Hepatocyte (in vitro differentiated cells): Measurements from ENCODE around the gene EQTN.

Experiments used
- EZH2 ChIP-seq: fragments of 200-600 bp; sonication (generic); IDR thresholded peaks from 2 replicates; pipeline ENCODE4 v1.6.1; 2016; ENCODE audit warnings: antibody characterized with exemption, mild to moderate bottlenecking, borderline replicate concordance
- TF ChIP-seq, protein P1 (sequence below): fragments of 200-600 bp; sonication (generic); IDR thresholded peaks from 2 replicates; pipeline ENCODE4 v1.5.1; 2016; ENCODE audit warnings: antibody characterized with exemption, mild to moderate bottlenecking; ENCODE audit not compliant: poor library complexity

DNA sequence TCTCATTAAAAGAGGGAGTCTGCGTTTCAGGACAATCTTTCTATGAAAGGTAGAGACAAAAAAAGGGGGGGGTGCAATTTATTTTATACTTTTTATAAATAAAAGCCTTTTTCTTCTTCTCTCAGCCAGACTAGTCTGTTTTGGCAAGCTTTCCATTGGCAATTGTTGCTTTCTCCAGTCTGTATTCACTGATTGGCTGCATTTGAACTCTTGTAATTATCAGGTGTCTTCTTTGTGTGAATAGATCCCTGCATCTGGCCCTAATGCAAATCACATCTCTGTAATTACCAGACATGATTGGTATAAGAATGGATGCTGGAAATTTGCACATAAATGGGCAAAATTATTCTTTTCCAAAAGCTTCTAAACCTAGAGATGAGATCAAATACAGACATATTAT is 7.6 kb upstream of the EQTN start:
- TF ChIP-seq, protein P1, sequence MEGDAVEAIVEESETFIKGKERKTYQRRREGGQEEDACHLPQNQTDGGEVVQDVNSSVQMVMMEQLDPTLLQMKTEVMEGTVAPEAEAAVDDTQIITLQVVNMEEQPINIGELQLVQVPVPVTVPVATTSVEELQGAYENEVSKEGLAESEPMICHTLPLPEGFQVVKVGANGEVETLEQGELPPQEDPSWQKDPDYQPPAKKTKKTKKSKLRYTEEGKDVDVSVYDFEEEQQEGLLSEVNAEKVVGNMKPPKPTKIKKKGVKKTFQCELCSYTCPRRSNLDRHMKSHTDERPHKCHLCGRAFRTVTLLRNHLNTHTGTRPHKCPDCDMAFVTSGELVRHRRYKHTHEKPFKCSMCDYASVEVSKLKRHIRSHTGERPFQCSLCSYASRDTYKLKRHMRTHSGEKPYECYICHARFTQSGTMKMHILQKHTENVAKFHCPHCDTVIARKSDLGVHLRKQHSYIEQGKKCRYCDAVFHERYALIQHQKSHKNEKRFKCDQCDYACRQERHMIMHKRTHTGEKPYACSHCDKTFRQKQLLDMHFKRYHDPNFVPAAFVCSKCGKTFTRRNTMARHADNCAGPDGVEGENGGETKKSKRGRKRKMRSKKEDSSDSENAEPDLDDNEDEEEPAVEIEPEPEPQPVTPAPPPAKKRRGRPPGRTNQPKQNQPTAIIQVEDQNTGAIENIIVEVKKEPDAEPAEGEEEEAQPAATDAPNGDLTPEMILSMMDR = no peak
- TF ChIP-seq EZH2 = no peak
